Vagina (tissue), 2 donors: Measurements from ENCODE around the gene KCNC3. TPM values are rescaled to one million over a fixed set of nuclear protein-coding genes. Genes with fewer than 3 reads are reported as not detected.

ENCODE experiments used
- DNase-seq, 2 donors: peaks; one replicate each; pipeline ENCODE4 v3.0.0-alpha.2; 2017; ENCODE audit errors: extremely low spot score in 2 of 2
- H3K27ac ChIP-seq: fragments of 200-600 bp; sonication (generic); one replicate; pipeline ENCODE4 v1.5.1; 2019
- H3K27me3 ChIP-seq: fragments of 200-600 bp; sonication (generic); one replicate; pipeline ENCODE4 v1.5.1; 2019
- H3K36me3 ChIP-seq, 2 donors: fragments of 200-600 bp; sonication (generic); one replicate each; pipeline ENCODE4 v1.5.1; 2017 to 2019
- H3K4me1 ChIP-seq: fragments of 200-600 bp; sonication (generic); one replicate; pipeline ENCODE4 v1.5.1; 2019
- H3K4me3 ChIP-seq, 2 donors: fragments of 200-600 bp; sonication (generic); 1 replicate in 1 of 2; 2 replicates in 1 of 2; pipeline ENCODE4 v1.5.1; 2016 to 2019
- H3K9me3 ChIP-seq: fragments of 200-600 bp; sonication (generic); one replicate; pipeline ENCODE4 v1.5.1; 2019
- CTCF ChIP-seq, 3 experiments: fragments of 450-650 bp in 2 of 3; fragments of 200-600 bp in 1 of 3; sonication (generic) in 1 of 3; IDR thresholded peaks; one replicate each; pipeline ENCODE4 v1.5.1; 2017 to 2019; ENCODE audit warnings: antibody characterized with exemption in 3 of 3, mild to moderate bottlenecking in 2 of 3, moderate library complexity in 2 of 3
- POLR2A ChIP-seq, 2 donors: fragments of 450-650 bp; IDR thresholded peaks; one replicate each; pipeline ENCODE4 v1.6.1; 2017; ENCODE audit warnings: antibody characterized with exemption in 2 of 2, mild to moderate bottlenecking in 2 of 2, moderate library complexity in 2 of 2
- POLR2AphosphoS5 ChIP-seq, 2 donors: sonication (generic); formaldehyde crosslinking; IDR thresholded peaks; one replicate each; pipeline ENCODE4 v1.9.0; 2017; ENCODE audit warnings: antibody characterized with exemption in 2 of 2, mild to moderate bottlenecking in 2 of 2, low read depth in 1 of 2; ENCODE audit not compliant: insufficient read depth in 1 of 2
- intact Hi-C: fragments of 100-400 bp; cut with DNase I; formaldehyde crosslinking; loops from one replicate; pipeline ENCODE4 v1.15.1; 2023
- total RNA-seq: library from RNA; depleted of rRNA; stranded (reverse); fragments of >200 nt; gene quantifications from one replicate; pipeline ENCODE4 v1.2.3, GENCODE V29; 2016

Gene KCNC3
- total RNA-seq, 1 donor from 2014 or later: 0.98 TPM

DNA sequence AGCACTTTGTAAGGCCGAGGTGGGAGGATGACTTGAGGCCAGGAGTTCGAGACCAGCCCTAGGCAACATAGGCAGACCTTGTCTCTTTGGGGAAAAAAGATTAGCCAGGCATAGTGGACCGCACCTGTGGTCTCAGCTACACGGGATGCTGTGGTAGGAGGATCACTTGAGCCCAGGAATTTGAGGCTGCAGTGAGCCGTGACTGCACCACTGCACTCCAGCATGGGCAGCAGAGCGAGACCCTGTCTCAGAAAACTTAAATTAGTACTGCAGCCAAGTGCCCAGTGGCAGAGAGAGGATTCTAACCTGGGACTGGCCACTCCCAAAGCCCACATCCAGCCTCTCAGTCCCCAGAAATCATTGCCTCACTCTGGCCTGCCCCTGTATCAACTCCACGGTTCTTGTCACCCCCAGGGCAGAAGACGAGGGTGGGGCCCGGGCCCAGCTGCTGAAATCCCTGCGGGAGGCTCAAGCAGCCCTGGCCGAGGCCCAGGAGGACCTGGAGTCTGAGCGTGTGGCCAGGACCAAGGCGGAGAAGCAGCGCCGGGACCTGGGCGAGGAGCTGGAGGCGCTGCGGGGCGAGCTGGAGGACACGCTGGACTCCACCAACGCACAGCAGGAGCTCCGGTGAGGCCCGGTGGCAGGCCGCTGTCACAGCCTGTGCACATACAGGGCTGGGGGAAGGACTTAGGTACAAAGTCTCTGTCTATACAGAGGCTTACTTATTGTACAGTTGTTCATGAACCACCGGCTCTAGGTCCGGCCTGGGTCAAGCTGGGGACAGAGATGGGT lies 53.4 kb downstream of the KCNC3 start:
- intact Hi-C loops: no loop called here
- TF ChIP-seq POLR2A (IDR thresholded peaks at IDR 0.05) (no peak), POLR2AphosphoS5 (IDR thresholded peaks at IDR 0.05; ENCODE audit: insufficient read depth in 1 of 2, low read depth in 1 of 2) (no peak), CTCF (IDR thresholded peaks at IDR 0.05) (no peak)
- no peak overlapping the region for H3K27ac ChIP-seq
- peaks cover 0 to 4% of the 10 kb centered on the region in 2 donors for H3K36me3 ChIP-seq
- no peaks in the 10 kb centered on the region for H3K9me3 ChIP-seq
- no peak overlapping the region for H3K4me3 ChIP-seq
- no peaks in the 10 kb centered on the region for H3K27me3 ChIP-seq
- DNase-seq: no peak
- H3K4me1 ChIP-seq: no peaks in the 10 kb centered on the region

DNA sequence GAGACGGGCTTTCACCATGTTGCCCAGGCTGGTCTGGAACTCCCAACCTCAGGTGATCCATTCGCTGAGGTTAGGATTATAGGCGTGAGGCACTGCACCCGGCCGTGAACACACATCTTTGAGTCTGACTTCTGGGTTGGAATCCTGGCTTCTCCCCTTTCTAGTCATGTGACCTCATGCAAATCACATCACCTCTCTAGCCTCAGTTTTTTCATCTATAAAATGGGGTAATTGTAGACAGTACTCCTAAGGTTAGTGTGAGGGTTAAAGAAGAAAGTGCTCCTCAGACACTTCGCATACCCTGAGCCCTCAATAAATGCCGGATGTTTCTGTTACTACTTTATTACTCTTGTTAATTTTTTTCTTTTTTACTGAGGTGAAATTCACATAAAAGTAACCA lies 55.4 kb downstream of the KCNC3 start:
- no peak for DNase-seq
- Histone ChIP-seq H3K9me3 (no peaks in the 10 kb centered on the region), H3K27me3 (no peaks in the 10 kb centered on the region), H3K4me1 (no peaks in the 10 kb centered on the region), H3K36me3 (peaks cover 0 to 4% of the 10 kb centered on the region in 2 donors), H3K27ac (no peak overlapping the region), H3K4me3 (no peak overlapping the region)
- TF ChIP-seq POLR2A (IDR thresholded peaks at IDR 0.05): no peak
- TF ChIP-seq CTCF (IDR thresholded peaks at IDR 0.05): no peak
- TF ChIP-seq POLR2AphosphoS5 (IDR thresholded peaks at IDR 0.05; ENCODE audit: insufficient read depth in 1 of 2, low read depth in 1 of 2): no peak
- intact Hi-C loops: no loop called here

DNA sequence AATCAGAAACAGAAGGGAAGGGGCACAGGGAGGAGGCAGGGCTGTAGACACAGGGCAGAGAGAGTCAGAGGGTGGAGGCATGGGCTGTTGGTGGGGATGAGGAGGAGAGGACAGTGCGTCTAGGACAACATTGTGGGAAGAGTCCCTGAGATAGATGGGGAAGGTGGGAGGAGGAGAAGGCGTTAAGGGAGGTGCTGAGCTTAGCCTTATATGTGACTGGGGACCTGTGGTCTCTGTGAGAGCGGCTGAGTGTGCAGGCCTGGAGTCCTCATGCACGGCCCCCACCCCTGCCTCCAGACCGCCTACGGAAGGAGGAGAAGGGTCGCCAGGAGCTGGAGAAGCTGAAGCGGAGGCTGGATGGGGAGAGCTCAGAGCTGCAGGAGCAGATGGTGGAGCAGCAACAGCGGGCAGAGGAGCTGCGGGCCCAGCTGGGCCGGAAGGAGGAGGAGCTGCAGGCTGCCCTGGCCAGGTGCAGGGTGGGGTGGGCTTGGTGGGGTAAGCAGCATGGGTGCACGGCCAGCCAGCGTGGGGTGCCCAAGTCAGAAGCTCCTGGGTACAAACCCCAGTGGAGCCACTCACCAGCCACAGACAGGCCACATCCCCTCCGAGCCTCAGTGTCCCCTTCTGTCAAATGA lies 56.8 kb downstream of the KCNC3 start:
- H3K36me3 ChIP-seq: peaks cover 0 to 4% of the 10 kb centered on the region in 2 donors
- intact Hi-C loops: no loop called here
- DNase-seq: no peak

DNA sequence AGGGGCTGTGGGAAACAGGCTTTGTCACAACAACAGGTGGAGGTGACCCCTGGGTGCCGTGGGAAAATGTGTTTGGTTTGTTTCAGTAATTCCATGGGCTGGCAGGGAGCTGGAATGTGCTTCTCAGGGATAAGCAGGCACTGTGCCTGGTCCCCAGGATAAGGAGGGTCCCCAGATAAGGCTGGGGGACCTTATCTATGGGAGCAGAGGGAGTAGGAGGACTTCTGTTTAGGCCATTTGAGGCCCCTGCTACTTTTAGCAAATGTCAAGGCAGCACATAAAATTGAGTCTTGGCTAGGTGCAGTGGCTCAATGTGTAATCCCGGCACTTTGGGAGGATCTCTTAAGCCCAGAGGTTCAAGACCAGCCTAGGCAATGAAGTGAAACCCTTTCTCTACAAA lies 59.5 kb downstream of the KCNC3 start:
- H3K4me3 ChIP-seq: no peak overlapping the region
- TF ChIP-seq POLR2AphosphoS5 (IDR thresholded peaks at IDR 0.05; ENCODE audit: insufficient read depth in 1 of 2, low read depth in 1 of 2) (no peak), CTCF (IDR thresholded peaks at IDR 0.05) (no peak), POLR2A (IDR thresholded peaks at IDR 0.05) (no peak)
- H3K27ac ChIP-seq: no peak overlapping the region
- H3K27me3 ChIP-seq: no peaks in the 10 kb centered on the region
- H3K9me3 ChIP-seq: no peaks in the 10 kb centered on the region
- no peaks in the 10 kb centered on the region for H3K36me3 ChIP-seq
- DNase-seq: no peak
- no peaks in the 10 kb centered on the region for H3K4me1 ChIP-seq
- intact Hi-C loops: no loop called here

More for the DNA sequence above, 56.8 kb downstream of the KCNC3 start:
- no peaks in the 10 kb centered on the region for H3K9me3 ChIP-seq
- no peak overlapping the region for H3K27ac ChIP-seq
- no peak overlapping the region for H3K4me3 ChIP-seq
- H3K27me3 ChIP-seq: no peaks in the 10 kb centered on the region
- no peaks in the 10 kb centered on the region for H3K4me1 ChIP-seq
- TF ChIP-seq POLR2AphosphoS5 (IDR thresholded peaks at IDR 0.05; ENCODE audit: insufficient read depth in 1 of 2, low read depth in 1 of 2) (no peak), POLR2A (IDR thresholded peaks at IDR 0.05) (no peak), CTCF (IDR thresholded peaks at IDR 0.05) (no peak)

- H3K4me3 ChIP-seq: no peak overlapping the region
- H3K27me3 ChIP-seq: no peaks in the 10 kb centered on the region
- no peaks in the 10 kb centered on the region for H3K9me3 ChIP-seq
- TF ChIP-seq POLR2A (IDR thresholded peaks at IDR 0.05): no peak
- DNase-seq: no peak
- intact Hi-C loops: no loop called here
- no peak overlapping the region for H3K27ac ChIP-seq
- H3K36me3 ChIP-seq: no peaks in the 10 kb centered on the region
- no peaks in the 10 kb centered on the region for H3K4me1 ChIP-seq
Measured at GRCh38 chr19:50268501-50268900, 60.7 kb downstream of the KCNC3 start.
